ENCODE data around the gene H2AZ2. TPM values are rescaled to one million over a fixed set of nuclear protein-coding genes. Genes with fewer than 3 reads are reported as not detected.
A peak's percentile ranks its signal among the peaks of the same experiment; 100 is the strongest.

H2AZ2 gene
- total and polyA plus RNA-seq, 2 experiments from 2014 or later = 165 to 179 TPM

- H3K36me3 ChIP-seq (ENCODE audit: low read depth) = peaks cover 22% of the 10 kb centered on the region
- peak overlapping the region; percentile 82 for H3K4me2 ChIP-seq (ENCODE audit: unreplicated experiment)
- no peaks in the 10 kb centered on the region for H3K9me2 ChIP-seq (ENCODE audit: insufficient read depth)
- 0 to 1% methylated on average over 38 to 40 of the region's 59 CpGs for WGBS, 2 experiments (ENCODE audit: low coverage in 1 of 2, low lambda C conversion rate in 2 of 2, missing lambda C conversion rate in 2 of 2)
- H3K27ac ChIP-seq = peak overlapping the region; percentile 98
- no peak for TF ChIP-seq EZH2phosphoT487 (IDR thresholded peaks at IDR 0.05; ENCODE audit: insufficient read depth, low read depth)
- TF ChIP-seq EZH2 (IDR thresholded peaks at IDR 0.05; ENCODE audit: insufficient read depth, poor library complexity, severe bottlenecking) = no peak
- peak; percentile 73 for DNase-seq
- peaks cover 18% of the 10 kb centered on the region for H3K4me1 ChIP-seq (ENCODE audit: insufficient read depth)
- H2AFZ ChIP-seq = peak overlapping the region; percentile 87
- peak overlapping the region; percentile 97 for H3K9ac ChIP-seq
- in situ Hi-C loops (cut with MboI) = no loop called here
- no peaks in the 10 kb centered on the region for H3K9me3 ChIP-seq (ENCODE audit: low read depth)
- peaks cover 56% of the 10 kb centered on the region for H3K79me2 ChIP-seq (ENCODE audit: insufficient read depth)
- no peaks in the 10 kb centered on the region for H3K27me3 ChIP-seq (replicated peaks; ENCODE audit: insufficient read depth)
- peaks cover 40% of the 10 kb centered on the region for H3F3A ChIP-seq (ENCODE audit: insufficient read depth)
- peak overlapping the region; percentile 83 for H3K4me3 ChIP-seq
- H4K20me1 ChIP-seq (ENCODE audit: insufficient read depth) = peaks cover 13% of the 10 kb centered on the region; the same call in 1 of the 2 replicates
Observed at GRCh38 chr7:44796034-44796503, 51.8 kb downstream of the H2AZ2 start.

- TF ChIP-seq EZH2 (IDR thresholded peaks at IDR 0.05; ENCODE audit: insufficient read depth, poor library complexity, severe bottlenecking) = no peak
- no peak for TF ChIP-seq EZH2phosphoT487 (IDR thresholded peaks at IDR 0.05; ENCODE audit: insufficient read depth, low read depth)
- DNase-seq = no peak
- Histone ChIP-seq H3K9me3 (ENCODE audit: low read depth) (no peaks in the 10 kb centered on the region), H3K4me2 (ENCODE audit: unreplicated experiment) (no peak overlapping the region), H3K9ac (no peak overlapping the region), H2AFZ (no peak overlapping the region), H4K20me1 (ENCODE audit: insufficient read depth) (peaks cover 3% of the 10 kb centered on the region; the same call in 1 of the 2 replicates), H3K79me2 (ENCODE audit: insufficient read depth) (peaks cover 39% of the 10 kb centered on the region), H3K9me2 (ENCODE audit: insufficient read depth) (no peaks in the 10 kb centered on the region), H3K4me1 (ENCODE audit: insufficient read depth) (peaks cover 15% of the 10 kb centered on the region), H3K4me3 (no peak overlapping the region), H3K27me3 (replicated peaks; ENCODE audit: insufficient read depth) (no peaks in the 10 kb centered on the region), H3F3A (ENCODE audit: insufficient read depth) (peaks cover 30% of the 10 kb centered on the region), H3K36me3 (ENCODE audit: low read depth) (peaks cover 4% of the 10 kb centered on the region; the same call in 1 of the 2 replicates), H3K27ac (no peak overlapping the region)
- WGBS, 2 experiments (ENCODE audit: low coverage in 1 of 2, low lambda C conversion rate in 2 of 2, missing lambda C conversion rate in 2 of 2) = 64 to 70% methylated on average over 3 of the region's 3 CpGs
- in situ Hi-C loops (cut with MboI) = no loop called here
Observed at GRCh38 chr7:44794331-44794730, 53.6 kb downstream of the H2AZ2 start.

- TF ChIP-seq EZH2phosphoT487 (IDR thresholded peaks at IDR 0.05; ENCODE audit: insufficient read depth, low read depth) (no peak), EZH2 (IDR thresholded peaks at IDR 0.05; ENCODE audit: insufficient read depth, poor library complexity, severe bottlenecking) (no peak)
- 78 to 82% methylated on average over 5 of the region's 5 CpGs for WGBS, 2 experiments (ENCODE audit: low coverage in 1 of 2, low lambda C conversion rate in 2 of 2, missing lambda C conversion rate in 2 of 2)
- in situ Hi-C loops (cut with MboI) = no loop called here
Observed at GRCh38 chr7:44793919-44794318, 54.0 kb downstream of the H2AZ2 start.

GRCh38 chr7:44791278-44792219 is 56.3 kb downstream of the H2AZ2 start:
- H3K27me3 ChIP-seq (replicated peaks; ENCODE audit: insufficient read depth) = no peaks in the 10 kb centered on the region
- 57 to 72% methylated on average over 8 of the region's 8 CpGs for WGBS, 2 experiments (ENCODE audit: low coverage in 1 of 2, low lambda C conversion rate in 2 of 2, missing lambda C conversion rate in 2 of 2)
- H4K20me1 ChIP-seq (ENCODE audit: insufficient read depth) = no peaks in the 10 kb centered on the region
- DNase-seq = peak; percentile 81
- H3K79me2 ChIP-seq (ENCODE audit: insufficient read depth) = peaks cover 11% of the 10 kb centered on the region; the same call in 1 of the 2 replicates
- peak overlapping the region; percentile 32; the same call in 1 of the 2 replicates for H2AFZ ChIP-seq
- no peak overlapping the region for H3K9ac ChIP-seq
- no peaks in the 10 kb centered on the region for H3K9me2 ChIP-seq (ENCODE audit: insufficient read depth)
- 0 out of 2 replicates have a peak overlapping the region, but pooled peaks have one; percentile 23 for H3K27ac ChIP-seq
- H3F3A ChIP-seq (ENCODE audit: insufficient read depth) = peaks cover 12% of the 10 kb centered on the region
- H3K36me3 ChIP-seq (ENCODE audit: low read depth) = no peaks in the 10 kb centered on the region
- in situ Hi-C loops (cut with MboI) = no loop called here
- H3K4me1 ChIP-seq (ENCODE audit: insufficient read depth) = peaks cover 6% of the 10 kb centered on the region
- TF ChIP-seq EZH2phosphoT487 (IDR thresholded peaks at IDR 0.05; ENCODE audit: insufficient read depth, low read depth) (no peak), EZH2 (IDR thresholded peaks at IDR 0.05; ENCODE audit: insufficient read depth, poor library complexity, severe bottlenecking) (no peak)
- 0 out of 2 replicates have a peak overlapping the region, but pooled peaks have one; percentile 24 for H3K4me3 ChIP-seq
- peak overlapping the region; percentile 30 for H3K4me2 ChIP-seq (ENCODE audit: unreplicated experiment)
- no peaks in the 10 kb centered on the region for H3K9me3 ChIP-seq (ENCODE audit: low read depth)

More at GRCh38 chr7:44793919-44794318, 54.0 kb downstream of the H2AZ2 start:
- H3K36me3 ChIP-seq (ENCODE audit: low read depth) = 0 out of 2 replicates have a peak, but pooled peaks cover 3% of the 10 kb centered on the region
- no peak overlapping the region for H3K27ac ChIP-seq
- no peak overlapping the region for H3K4me3 ChIP-seq
- DNase-seq = no peak
- H2AFZ ChIP-seq = no peak overlapping the region
- H3K4me2 ChIP-seq (ENCODE audit: unreplicated experiment) = no peak overlapping the region
- H3K9ac ChIP-seq = no peak overlapping the region
- H3K9me2 ChIP-seq (ENCODE audit: insufficient read depth) = no peaks in the 10 kb centered on the region
- peaks cover 35% of the 10 kb centered on the region for H3K79me2 ChIP-seq (ENCODE audit: insufficient read depth)
- H3F3A ChIP-seq (ENCODE audit: insufficient read depth) = peaks cover 28% of the 10 kb centered on the region
- no peaks in the 10 kb centered on the region for H3K9me3 ChIP-seq (ENCODE audit: low read depth)
- no peaks in the 10 kb centered on the region for H3K27me3 ChIP-seq (replicated peaks; ENCODE audit: insufficient read depth)
- peaks cover 12% of the 10 kb centered on the region for H3K4me1 ChIP-seq (ENCODE audit: insufficient read depth)
- H4K20me1 ChIP-seq (ENCODE audit: insufficient read depth) = peaks cover 3% of the 10 kb centered on the region; the same call in 1 of the 2 replicates
